ENCODE results near the gene TP53RK.

DNA sequence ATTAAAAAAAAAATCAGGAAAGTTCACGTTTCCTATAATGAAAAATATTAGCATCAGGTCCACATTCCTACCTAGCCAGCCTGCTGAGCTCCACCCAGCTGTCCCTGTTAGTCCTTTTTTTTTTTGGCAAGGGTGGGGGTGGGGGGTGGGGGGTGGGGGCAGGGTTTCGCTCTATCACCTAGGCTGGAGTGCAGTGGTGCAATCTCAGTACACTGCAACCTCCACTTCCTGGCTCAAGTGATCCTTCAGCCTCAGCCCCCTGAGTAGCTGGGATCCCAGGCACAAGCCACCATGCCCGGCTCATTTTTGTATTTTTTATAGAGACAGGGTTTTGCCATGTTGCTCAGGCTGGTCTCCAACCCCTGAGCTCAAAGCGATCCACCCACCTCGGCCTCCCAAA, 12.7 kb upstream of the TP53RK start:
- TF ChIP-seq CTCF (IDR thresholded peaks at IDR 0.05) (no peak), POLR2AphosphoS5 (IDR thresholded peaks at IDR 0.05; ENCODE audit: low read depth, low read length) (no peak), SMC3 (IDR thresholded peaks at IDR 0.05; ENCODE audit: low read depth, low read length) (no peak), USF2 (IDR thresholded peaks at IDR 0.05; ENCODE audit: borderline replicate concordance, low read depth, low read length) (no peak), EZH2phosphoT487 (IDR thresholded peaks at IDR 0.05; ENCODE audit: borderline replicate concordance, low read depth) (no peak), GATA2 (CRISPR knock-in tag; IDR thresholded peaks at IDR 0.05) (no peak)
- TF ChIP-seq, protein P1, sequence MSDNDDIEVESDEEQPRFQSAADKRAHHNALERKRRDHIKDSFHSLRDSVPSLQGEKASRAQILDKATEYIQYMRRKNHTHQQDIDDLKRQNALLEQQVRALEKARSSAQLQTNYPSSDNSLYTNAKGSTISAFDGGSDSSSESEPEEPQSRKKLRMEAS (IDR thresholded peaks at IDR 0.05; ENCODE audit: low read depth), result no peak
